Measurements from ENCODE around the gene SRP14.
"Not testable (repeated sequence)": the region's sequence is repeated elsewhere in the genome, so short reads cannot be mapped to it uniquely, and the experiment has no call there.

The SRP14 gene

DNA sequence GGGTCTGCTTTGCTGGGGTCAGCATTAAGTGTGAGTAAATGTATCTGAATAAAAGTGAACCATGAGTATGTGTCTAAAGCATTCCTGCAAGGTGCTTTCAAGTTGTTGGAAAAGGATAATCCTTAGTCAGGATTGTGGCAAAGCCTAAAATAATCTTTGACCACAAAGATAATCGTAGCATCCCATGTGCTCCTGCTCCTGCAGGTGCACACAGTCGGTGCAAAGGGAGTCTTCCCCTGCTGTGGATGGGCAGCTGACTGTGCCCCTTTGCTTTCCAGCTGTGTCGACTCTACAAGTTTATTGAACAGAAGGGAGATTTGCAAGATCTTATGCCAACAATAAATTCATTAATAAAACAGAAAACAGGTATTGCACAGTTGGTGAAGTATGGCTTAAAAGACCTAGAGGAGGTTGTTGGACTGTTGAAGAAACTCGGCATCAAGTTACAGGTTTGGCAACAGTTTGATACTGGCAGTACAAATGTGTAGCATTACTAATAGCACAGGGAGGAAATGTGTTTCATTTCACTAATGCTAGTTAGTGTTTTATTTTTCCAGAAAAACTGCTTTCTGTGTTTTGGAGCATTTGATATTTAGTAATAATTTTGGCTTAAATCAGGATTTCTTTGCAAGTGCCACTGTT is 22.6 kb downstream of the SRP14 start:
- no peaks in the 10 kb centered on the region for H3K27me3 ChIP-seq (ENCODE audit: control insufficient read depth, insufficient read depth, low read length)
- no peaks in the 10 kb centered on the region for H3K4me1 ChIP-seq (ENCODE audit: control insufficient read depth, insufficient read depth, low read length)
- H3K27ac ChIP-seq (ENCODE audit: low read depth, low read length), result no peak overlapping the region
- no peak overlapping the region for H3K4me3 ChIP-seq (ENCODE audit: low read length)
- H3K9ac ChIP-seq (ENCODE audit: low read length), result no peak overlapping the region
- peaks cover 23% of the 10 kb centered on the region for H3K36me3 ChIP-seq (ENCODE audit: control insufficient read depth, insufficient read depth, low read length)

GRCh38 chr15:40014390-40014789 is 24.6 kb downstream of the SRP14 start:
- Histone ChIP-seq H3K27ac (ENCODE audit: low read depth, low read length) (no peak overlapping the region), H3K36me3 (ENCODE audit: control insufficient read depth, insufficient read depth, low read length) (peaks cover 10% of the 10 kb centered on the region), H3K27me3 (ENCODE audit: control insufficient read depth, insufficient read depth, low read length) (no peaks in the 10 kb centered on the region), H3K4me1 (ENCODE audit: control insufficient read depth, insufficient read depth, low read length) (no peaks in the 10 kb centered on the region), H3K4me3 (ENCODE audit: low read length) (no peak overlapping the region), H3K9ac (ENCODE audit: low read length) (no peak overlapping the region)

DNA sequence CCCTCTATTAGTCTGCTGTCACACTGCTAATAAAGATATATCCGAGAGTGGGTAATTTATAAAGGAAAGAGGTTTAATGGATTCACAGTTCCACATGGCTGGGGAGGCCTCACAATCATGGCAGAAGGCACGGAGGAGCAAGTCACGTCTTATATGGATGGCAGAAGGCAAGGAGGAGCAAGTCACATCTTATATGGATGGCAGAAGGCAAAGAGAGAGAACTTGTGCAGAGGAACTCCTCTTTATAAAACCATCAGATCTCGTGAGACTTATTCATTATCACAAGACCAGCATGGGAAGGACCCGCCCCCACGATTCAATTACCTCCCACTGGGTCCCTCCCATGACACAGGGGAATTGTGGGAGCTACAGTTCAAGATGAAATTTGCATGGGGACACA is 25.6 kb downstream of the SRP14 start:
- H3K27me3 ChIP-seq (ENCODE audit: control insufficient read depth, insufficient read depth, low read length); H3K36me3 ChIP-seq (ENCODE audit: control insufficient read depth, insufficient read depth, low read length); H3K4me3 ChIP-seq (ENCODE audit: low read length); H3K4me1 ChIP-seq (ENCODE audit: control insufficient read depth, insufficient read depth, low read length); H3K27ac ChIP-seq (ENCODE audit: low read depth, low read length); H3K9ac ChIP-seq (ENCODE audit: low read length): not testable (repeated sequence)

DNA sequence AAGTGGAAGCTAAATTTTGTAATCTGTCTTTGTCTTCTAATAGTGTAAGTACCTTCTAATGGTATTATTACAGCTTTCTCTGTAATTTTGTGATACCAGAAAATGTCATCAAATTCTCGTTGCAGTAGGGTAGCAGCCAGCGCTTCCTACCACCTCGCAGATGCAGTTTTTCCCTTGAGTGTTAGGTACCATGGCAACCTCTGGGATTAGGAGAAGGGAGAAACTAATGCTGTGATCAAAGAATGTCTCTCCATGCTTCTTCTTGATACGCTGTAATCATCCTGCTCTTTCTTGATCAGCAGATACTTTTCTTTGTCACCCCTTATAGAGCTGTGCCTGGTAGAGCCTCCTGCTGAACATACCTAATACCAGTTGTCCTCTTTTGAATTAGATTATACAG is 27.7 kb downstream of the SRP14 start:
- Histone ChIP-seq H3K4me3 (ENCODE audit: low read length) (no peak overlapping the region), H3K27ac (ENCODE audit: low read depth, low read length) (no peak overlapping the region), H3K36me3 (ENCODE audit: control insufficient read depth, insufficient read depth, low read length) (peaks cover 18% of the 10 kb centered on the region)

GRCh38 chr15:40010686-40011085 is 28.3 kb downstream of the SRP14 start:
- Histone ChIP-seq H3K4me1 (ENCODE audit: control insufficient read depth, insufficient read depth, low read length) (no peaks in the 10 kb centered on the region), H3K4me3 (ENCODE audit: low read length) (no peak overlapping the region), H3K27ac (ENCODE audit: low read depth, low read length) (no peak overlapping the region), H3K27me3 (ENCODE audit: control insufficient read depth, insufficient read depth, low read length) (no peaks in the 10 kb centered on the region), H3K36me3 (ENCODE audit: control insufficient read depth, insufficient read depth, low read length) (peaks cover 18% of the 10 kb centered on the region), H3K9ac (ENCODE audit: low read length) (no peak overlapping the region)

More for the DNA sequence above, 27.7 kb downstream of the SRP14 start:
- H3K4me1 ChIP-seq (ENCODE audit: control insufficient read depth, insufficient read depth, low read length), result no peaks in the 10 kb centered on the region
- no peak overlapping the region for H3K9ac ChIP-seq (ENCODE audit: low read length)
- H3K27me3 ChIP-seq (ENCODE audit: control insufficient read depth, insufficient read depth, low read length), result no peaks in the 10 kb centered on the region

DNA sequence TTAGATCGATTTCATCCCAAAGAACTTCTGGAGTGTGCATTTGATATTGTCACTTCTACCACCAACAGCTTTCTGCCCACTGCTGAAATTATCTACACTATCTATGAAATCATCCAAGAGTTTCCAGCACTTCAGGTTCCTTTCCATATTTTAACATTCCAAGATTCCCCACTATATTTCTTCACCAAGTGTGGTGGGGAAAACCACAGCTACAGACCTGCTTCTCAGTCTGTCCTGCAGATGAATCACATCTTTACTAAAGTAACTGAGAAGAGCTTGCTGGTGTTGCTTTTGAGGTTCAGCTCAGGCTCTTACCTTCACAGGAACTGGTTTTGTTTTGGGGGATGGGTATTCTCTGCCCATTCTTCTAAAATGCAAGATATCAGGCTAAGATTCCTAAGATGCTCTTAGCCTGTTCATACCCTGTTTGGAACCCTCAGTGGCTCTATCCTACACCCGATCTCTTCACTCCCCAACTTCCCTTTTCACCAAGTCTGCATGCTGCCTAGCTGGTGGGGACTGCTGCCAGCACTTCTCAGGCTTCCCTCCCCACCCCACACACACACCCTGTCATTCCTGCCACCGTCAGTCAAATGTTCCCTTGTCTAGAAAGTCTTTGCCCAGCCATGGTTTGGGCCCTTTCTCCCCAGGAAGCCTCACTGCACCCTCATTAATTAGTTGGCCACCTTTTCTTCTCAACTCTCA is 30.8 kb downstream of the SRP14 start:
- Histone ChIP-seq H3K4me3 (ENCODE audit: low read length) (no peak overlapping the region), H3K27me3 (ENCODE audit: control insufficient read depth, insufficient read depth, low read length) (no peaks in the 10 kb centered on the region), H3K36me3 (ENCODE audit: control insufficient read depth, insufficient read depth, low read length) (peaks cover 18% of the 10 kb centered on the region), H3K27ac (ENCODE audit: low read depth, low read length) (no peak overlapping the region), H3K9ac (ENCODE audit: low read length) (no peak overlapping the region), H3K4me1 (ENCODE audit: control insufficient read depth, insufficient read depth, low read length) (no peaks in the 10 kb centered on the region)

- H3K9ac ChIP-seq (ENCODE audit: low read length), result no peak overlapping the region
- no peak overlapping the region for H3K27ac ChIP-seq (ENCODE audit: low read depth, low read length)
- no peaks in the 10 kb centered on the region for H3K4me1 ChIP-seq (ENCODE audit: control insufficient read depth, insufficient read depth, low read length)
- no peaks in the 10 kb centered on the region for H3K27me3 ChIP-seq (ENCODE audit: control insufficient read depth, insufficient read depth, low read length)
- peaks cover 24% of the 10 kb centered on the region for H3K36me3 ChIP-seq (ENCODE audit: control insufficient read depth, insufficient read depth, low read length)
- no peak overlapping the region for H3K4me3 ChIP-seq (ENCODE audit: low read length)
Measured at GRCh38 chr15:40006646-40007045, 32.3 kb downstream of the SRP14 start.

GRCh38 chr15:40006003-40006402 is 33.0 kb downstream of the SRP14 start:
- H3K27ac ChIP-seq (ENCODE audit: low read depth, low read length), result no peak overlapping the region
- no peaks in the 10 kb centered on the region for H3K4me1 ChIP-seq (ENCODE audit: control insufficient read depth, insufficient read depth, low read length)
- H3K27me3 ChIP-seq (ENCODE audit: control insufficient read depth, insufficient read depth, low read length), result no peaks in the 10 kb centered on the region
- peaks cover 27% of the 10 kb centered on the region for H3K36me3 ChIP-seq (ENCODE audit: control insufficient read depth, insufficient read depth, low read length)
- H3K4me3 ChIP-seq (ENCODE audit: low read length), result no peak overlapping the region
- H3K9ac ChIP-seq (ENCODE audit: low read length), result no peak overlapping the region

DNA sequence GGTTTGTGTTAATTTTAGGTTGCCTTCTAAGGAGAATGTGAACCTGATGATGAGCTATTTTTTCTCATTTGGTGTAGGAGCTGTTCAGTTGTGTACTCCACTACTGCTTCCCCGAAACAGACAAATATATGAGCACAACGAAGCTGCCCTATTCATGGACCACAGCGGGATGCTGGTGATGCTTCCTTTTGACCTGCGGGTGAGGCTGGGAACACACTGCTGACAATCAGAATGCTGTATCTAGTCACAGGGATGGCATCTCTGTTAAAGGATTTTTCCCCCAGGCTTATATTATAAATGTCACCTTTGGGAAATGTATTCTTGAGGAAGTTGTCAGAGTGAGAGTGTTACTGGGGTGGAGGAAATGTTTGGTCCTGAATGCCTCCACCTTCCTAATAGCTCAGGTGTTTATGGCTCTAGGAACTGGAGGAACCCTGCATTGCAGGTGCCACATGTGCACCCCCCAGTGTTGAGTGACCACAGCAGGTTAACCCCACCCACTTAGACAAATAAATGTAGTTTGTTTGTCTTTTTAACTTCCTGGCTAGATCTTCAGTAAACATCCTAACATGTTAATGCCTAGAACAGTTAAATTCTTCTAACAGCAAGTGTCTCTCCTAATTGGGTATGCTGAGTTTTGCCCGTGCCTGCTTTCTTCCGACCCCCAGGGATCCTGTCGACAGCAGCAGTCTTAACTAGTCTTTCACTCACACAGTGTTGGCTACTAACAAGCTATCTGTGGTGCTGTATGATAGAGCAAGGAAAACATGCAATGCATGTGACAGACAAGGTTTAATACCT is 35.7 kb downstream of the SRP14 start:
- Histone ChIP-seq H3K4me1 (ENCODE audit: control insufficient read depth, insufficient read depth, low read length) (no peaks in the 10 kb centered on the region), H3K27ac (ENCODE audit: low read depth, low read length) (no peak overlapping the region), H3K4me3 (ENCODE audit: low read length) (no peak overlapping the region), H3K36me3 (ENCODE audit: control insufficient read depth, insufficient read depth, low read length) (peaks cover 23% of the 10 kb centered on the region), H3K27me3 (ENCODE audit: control insufficient read depth, insufficient read depth, low read length) (no peaks in the 10 kb centered on the region), H3K9ac (ENCODE audit: low read length) (no peak overlapping the region)

GRCh38 chr15:40002295-40002694 is 36.7 kb downstream of the SRP14 start:
- H3K4me3 ChIP-seq (ENCODE audit: low read length), result no peak overlapping the region
- H3K4me1 ChIP-seq (ENCODE audit: control insufficient read depth, insufficient read depth, low read length), result no peaks in the 10 kb centered on the region
- no peak overlapping the region for H3K27ac ChIP-seq (ENCODE audit: low read depth, low read length)
- no peaks in the 10 kb centered on the region for H3K27me3 ChIP-seq (ENCODE audit: control insufficient read depth, insufficient read depth, low read length)
- H3K36me3 ChIP-seq (ENCODE audit: control insufficient read depth, insufficient read depth, low read length), result peaks cover 18% of the 10 kb centered on the region
- no peak overlapping the region for H3K9ac ChIP-seq (ENCODE audit: low read length)

DNA sequence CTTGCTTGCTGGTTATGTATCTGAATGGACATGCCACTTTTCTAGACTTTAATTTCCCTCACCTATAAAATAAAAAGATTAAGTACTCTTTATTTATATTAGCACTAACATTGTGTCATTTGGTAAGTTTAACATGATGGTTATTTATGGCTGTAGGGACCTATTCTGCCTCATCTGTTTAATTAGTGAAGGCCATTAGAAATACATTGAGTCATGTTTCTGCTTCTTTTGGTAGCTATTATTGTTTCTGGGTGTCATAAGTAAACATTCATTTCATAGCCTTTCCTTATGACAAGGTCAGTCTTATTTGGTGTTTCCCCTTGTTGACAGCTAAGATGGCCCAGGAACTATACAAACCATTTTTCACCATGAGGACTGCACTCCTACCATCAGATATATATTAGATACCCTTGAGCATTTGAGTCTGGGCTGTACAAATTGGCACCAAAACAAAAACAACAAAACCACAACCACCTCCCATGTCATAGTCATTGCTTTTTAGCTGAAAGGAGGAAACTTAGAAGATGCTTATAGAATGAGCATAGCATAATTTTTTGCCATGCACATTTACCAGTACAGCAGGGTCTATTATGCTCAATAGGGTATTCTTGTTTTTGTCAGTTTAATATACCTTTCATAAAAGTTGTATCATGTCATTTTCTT is 39.3 kb downstream of the SRP14 start:
- no peak overlapping the region for H3K9ac ChIP-seq (ENCODE audit: low read length)
- H3K4me1 ChIP-seq (ENCODE audit: control insufficient read depth, insufficient read depth, low read length), result no peaks in the 10 kb centered on the region
- H3K4me3 ChIP-seq (ENCODE audit: low read length), result no peak overlapping the region
- H3K27ac ChIP-seq (ENCODE audit: low read depth, low read length), result no peak overlapping the region
- H3K27me3 ChIP-seq (ENCODE audit: control insufficient read depth, insufficient read depth, low read length), result no peaks in the 10 kb centered on the region
- peaks cover 19% of the 10 kb centered on the region for H3K36me3 ChIP-seq (ENCODE audit: control insufficient read depth, insufficient read depth, low read length)

- peaks cover 24% of the 10 kb centered on the region for H3K36me3 ChIP-seq (ENCODE audit: control insufficient read depth, insufficient read depth, low read length)
Measured at GRCh38 chr15:39998511-39999077, 40.4 kb downstream of the SRP14 start.

More at GRCh38 chr15:39998511-39999077, 40.4 kb downstream of the SRP14 start:
- Histone ChIP-seq H3K4me3 (ENCODE audit: low read length) (no peak overlapping the region), H3K4me1 (ENCODE audit: control insufficient read depth, insufficient read depth, low read length) (no peaks in the 10 kb centered on the region), H3K27ac (ENCODE audit: low read depth, low read length) (no peak overlapping the region), H3K9ac (ENCODE audit: low read length) (no peak overlapping the region), H3K27me3 (ENCODE audit: control insufficient read depth, insufficient read depth, low read length) (no peaks in the 10 kb centered on the region)

All from rectal smooth muscle tissue (tissue), 1 donor.